ENCODE results near the gene RNF10. TPM values are rescaled to one million over a fixed set of nuclear protein-coding genes. Genes with fewer than 3 reads are reported as not detected.
"Not testable (repeated sequence)": the region's sequence is repeated elsewhere in the genome, so short reads cannot be mapped to it uniquely, and the experiment has no call there.

The RNF10 gene
- total RNA-seq, 1 experiment from 2014 or later, result 74.5 TPM

DNA sequence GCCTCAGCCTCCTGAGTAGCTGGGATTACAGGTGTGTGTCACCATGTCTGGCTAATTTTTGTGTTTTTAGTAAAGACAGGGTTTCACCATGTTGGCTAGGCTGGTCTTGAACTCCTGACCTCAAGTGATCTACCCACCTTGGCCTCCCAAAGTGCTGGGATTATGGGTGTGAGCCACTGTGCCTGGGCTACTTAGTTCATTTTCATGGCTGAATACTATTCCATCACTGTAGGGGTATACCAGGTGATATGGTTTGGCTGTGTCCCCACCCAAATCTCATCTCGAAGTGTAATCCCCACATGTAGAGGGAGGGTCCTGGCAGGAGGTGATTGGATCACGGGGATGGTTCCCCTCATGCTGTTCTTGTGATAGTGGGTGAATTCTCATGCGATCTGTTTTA, 83.0 kb downstream of the RNF10 start:
- DNase-seq (ENCODE audit: low read depth), result not testable (repeated sequence)

DNA sequence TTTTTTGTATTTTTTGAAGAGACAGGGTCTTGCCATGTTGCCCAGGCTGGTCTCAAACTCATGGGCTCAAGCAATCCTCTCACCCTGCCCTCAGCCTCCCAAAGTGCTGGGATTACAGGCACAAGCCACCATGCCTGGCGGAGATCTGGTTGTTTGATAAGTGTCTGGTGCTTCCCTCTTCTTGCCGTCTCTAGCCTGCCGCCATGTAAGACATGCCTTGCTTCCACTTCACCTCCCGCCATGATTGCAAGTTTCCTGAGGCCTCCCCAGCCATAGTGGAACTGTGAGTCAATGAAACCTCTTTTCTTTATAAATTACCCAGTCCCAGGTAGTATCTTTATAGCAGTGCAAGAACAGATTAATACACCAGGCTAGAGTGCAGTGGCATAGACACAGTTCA, 83.6 kb downstream of the RNF10 start:
- DNase-seq (ENCODE audit: low read depth), result not testable (repeated sequence)

DNA sequence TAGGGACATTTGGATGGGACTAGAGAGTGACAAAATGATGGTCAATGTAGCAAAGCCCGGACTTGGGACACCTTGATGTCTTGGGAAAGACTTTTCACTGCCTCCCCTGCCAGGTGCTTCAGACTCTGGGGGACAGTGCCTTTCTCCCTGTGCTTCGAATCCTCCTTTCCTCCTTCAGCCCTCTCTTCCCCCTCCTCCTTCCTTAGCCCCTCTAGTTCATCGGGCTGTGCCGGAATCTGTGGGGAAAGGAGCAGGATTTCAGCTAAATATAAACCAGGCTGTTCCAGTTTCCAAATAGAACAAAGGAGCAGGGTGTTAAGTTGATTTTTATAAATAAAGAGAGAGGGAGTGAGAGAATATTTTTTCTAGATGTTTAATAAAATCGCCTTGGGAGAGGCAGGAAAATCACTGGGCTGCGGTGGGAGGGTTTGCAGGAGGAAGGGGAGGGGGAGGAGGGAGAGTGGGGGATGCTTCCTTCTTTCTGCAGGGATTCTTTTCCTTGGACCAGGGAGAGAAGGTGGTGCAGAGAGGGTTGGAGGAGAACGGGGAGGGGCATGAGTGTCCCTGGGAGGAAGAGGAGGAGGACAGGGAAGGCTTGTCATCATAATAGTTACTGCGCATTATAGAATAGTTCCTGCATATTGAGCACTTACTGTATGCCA, 84.9 kb downstream of the RNF10 start:
- DNase-seq (ENCODE audit: low read depth), result no peak

DNA sequence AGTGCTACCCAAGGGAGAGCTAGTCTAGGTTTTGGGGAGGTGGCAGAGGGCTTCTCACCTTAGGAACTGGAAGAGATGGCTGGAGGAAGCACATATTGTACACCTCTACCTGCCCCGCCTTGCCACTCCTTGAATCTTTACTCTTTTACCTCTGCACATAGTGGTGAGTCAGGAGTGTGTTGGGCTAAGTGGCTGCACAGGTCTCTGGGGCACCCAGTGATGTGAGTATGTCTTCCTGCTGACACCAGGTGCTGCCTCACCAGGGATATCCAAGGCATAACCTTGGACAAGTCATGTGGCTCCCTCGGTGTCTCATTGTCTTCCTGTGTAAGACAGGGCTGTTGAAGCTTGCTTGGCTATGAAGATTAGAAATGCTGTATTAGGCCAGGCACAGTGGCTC, 86.5 kb downstream of the RNF10 start:
- DNase-seq (ENCODE audit: low read depth), result no peak

DNA sequence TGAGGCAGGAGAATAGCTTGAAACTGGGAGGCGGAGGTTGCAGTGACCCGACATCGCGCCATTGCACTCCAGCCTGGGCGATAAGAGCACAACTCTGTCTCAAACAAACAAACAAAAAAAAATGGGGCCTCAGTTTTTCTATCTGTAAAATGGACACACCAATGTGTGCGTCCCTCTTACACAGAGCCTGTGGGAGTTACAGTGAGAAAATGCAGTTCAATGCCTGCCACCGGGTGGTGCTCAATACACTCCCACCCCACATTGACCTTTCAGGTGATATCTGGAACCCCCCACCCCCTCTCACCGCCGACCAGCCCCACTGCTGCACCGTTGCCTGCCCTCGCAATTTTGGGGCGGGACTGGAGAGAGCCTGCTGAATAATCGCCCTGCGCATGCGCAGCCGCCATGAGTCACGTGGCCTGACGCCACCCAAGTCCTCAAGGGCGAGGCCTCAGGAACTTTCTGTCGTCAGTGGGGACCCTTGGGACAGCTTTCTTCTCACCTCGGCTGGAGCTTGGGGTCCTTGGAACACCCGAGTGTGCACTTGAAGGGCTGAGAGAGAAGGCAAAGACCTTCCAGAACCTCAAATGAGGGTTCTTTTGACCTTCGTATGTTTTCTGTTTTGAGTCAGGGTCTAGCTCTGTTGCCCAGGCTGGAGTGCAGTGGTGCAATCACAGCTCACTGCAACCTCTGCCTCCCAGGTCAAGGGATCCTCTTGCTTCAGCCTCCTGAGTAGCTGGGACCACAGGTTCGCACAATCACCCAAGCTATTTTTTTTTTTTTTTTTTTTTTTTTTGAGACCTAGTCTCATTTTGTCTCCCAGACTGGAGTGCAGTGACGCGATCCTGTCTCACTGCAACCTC, 91.6 kb downstream of the RNF10 start:
- no peak for DNase-seq (ENCODE audit: low read depth)

Other genes starting within 250 kb of the RNF10 start
- gene RNU4-2, start 242.5 kb upstream of the RNF10 start, total RNA-seq (2014; rRNA removed; shearing (Covaris generic)), result under 0.01 TPM in 2 replicates
- under 0.01 TPM in 2 replicates for gene RNU4-1, start 241.1 kb upstream of the RNF10 start, total RNA-seq (2014; rRNA removed; shearing (Covaris generic))
- gene SIRT4, start 232.0 kb upstream of the RNF10 start, total RNA-seq (2014; rRNA removed; shearing (Covaris generic)), result 1.8 and 5.6 TPM in 2 replicates
- gene PLA2G1B, start 206.6 kb upstream of the RNF10 start, total RNA-seq (2014; rRNA removed; shearing (Covaris generic)), result not detected in 2 replicates
- gene MSI1, start 165.2 kb upstream of the RNF10 start, total RNA-seq (2014; rRNA removed; shearing (Covaris generic)), result 0.33 and 3.1 TPM in 2 replicates
- gene COX6A1, start 96.2 kb upstream of the RNF10 start, total RNA-seq (2014; rRNA removed; shearing (Covaris generic)), result 944 and 961 TPM in 2 replicates
- 34.3 and 50.1 TPM in 2 replicates for gene TRIAP1, start 88.0 kb upstream of the RNF10 start, total RNA-seq (2014; rRNA removed; shearing (Covaris generic))
- gene GATC, start 87.9 kb upstream of the RNF10 start, total RNA-seq (2014; rRNA removed; shearing (Covaris generic)), result 30.8 and 35.4 TPM in 2 replicates
- gene SRSF9, start 64.6 kb upstream of the RNF10 start, total RNA-seq (2014; rRNA removed; shearing (Covaris generic)), result 267 and 282 TPM in 2 replicates
- gene DYNLL1, start 38.2 kb upstream of the RNF10 start, total RNA-seq (2014; rRNA removed; shearing (Covaris generic)), result 483 and 582 TPM in 2 replicates
- gene COQ5, start 5.2 kb upstream of the RNF10 start, total RNA-seq (2014; rRNA removed; shearing (Covaris generic)), result 55.1 and 67.4 TPM in 2 replicates
- gene POP5, start 47.0 kb downstream of the RNF10 start, total RNA-seq (2014; rRNA removed; shearing (Covaris generic)), result 96.2 and 96.8 TPM in 2 replicates
- 0.17 TPM in 1 of 2 replicates, not detected in the other for gene CABP1, start 106.3 kb downstream of the RNF10 start, total RNA-seq (2014; rRNA removed; shearing (Covaris generic))
- gene MLEC, start 152.8 kb downstream of the RNF10 start, total RNA-seq (2014; rRNA removed; shearing (Covaris generic)), result 93.7 and 108 TPM in 2 replicates
- 11.2 and 15.0 TPM in 2 replicates for gene UNC119B, start 176.1 kb downstream of the RNF10 start, total RNA-seq (2014; rRNA removed; shearing (Covaris generic))
- 9.4 and 10.9 TPM in 2 replicates for gene ACADS, start 191.5 kb downstream of the RNF10 start, total RNA-seq (2014; rRNA removed; shearing (Covaris generic))

Data from Daoy (cell line).